HG03469 (cell line): ENCODE data around the gene JPH3.

Experiments used
- ATAC-seq: cut with Tn5 transposase; IDR thresholded peaks from one replicate; pipeline ENCODE4 v1.9.1; 2021; ENCODE audit warnings: mild to moderate bottlenecking, moderate library complexity, moderate number of reproducible peaks; ENCODE audit not compliant: unreplicated experiment

The JPH3 gene

GRCh38 chr16:87598431-87598830, 3.9 kb upstream of the JPH3 start:
- no peak for ATAC-seq

GRCh38 chr16:87600246-87600645, 2.1 kb upstream of the JPH3 start:
- no peak for ATAC-seq

DNA sequence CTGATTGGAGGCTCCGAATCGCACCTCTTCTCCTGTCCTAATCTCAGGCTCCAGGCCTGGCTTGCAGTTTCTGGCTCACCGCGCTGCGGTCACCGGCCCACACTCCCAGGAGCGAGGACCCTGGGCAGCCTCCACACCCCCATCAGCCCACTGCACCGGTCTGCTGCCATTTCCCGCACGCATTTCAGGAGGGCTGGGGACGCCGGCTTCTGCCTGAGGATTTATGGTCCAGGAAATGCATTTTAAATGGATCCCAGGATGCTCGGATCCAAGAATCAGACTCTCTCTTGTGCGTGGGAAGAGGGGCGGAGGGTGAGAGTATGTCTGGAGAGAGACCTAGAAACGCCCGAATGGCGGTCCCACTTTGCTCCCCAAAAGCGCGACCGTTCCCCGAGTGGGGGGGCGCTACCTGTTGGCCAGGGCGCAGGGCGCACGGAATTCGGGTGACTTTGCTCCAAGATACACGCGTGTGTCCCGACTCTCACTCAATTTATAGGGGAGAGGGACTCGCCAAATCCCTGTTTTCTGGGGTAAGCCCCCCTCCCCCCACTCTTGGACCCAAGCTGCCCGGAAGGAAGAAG, 817 bp upstream of the JPH3 start:
- ATAC-seq, result no peak

DNA sequence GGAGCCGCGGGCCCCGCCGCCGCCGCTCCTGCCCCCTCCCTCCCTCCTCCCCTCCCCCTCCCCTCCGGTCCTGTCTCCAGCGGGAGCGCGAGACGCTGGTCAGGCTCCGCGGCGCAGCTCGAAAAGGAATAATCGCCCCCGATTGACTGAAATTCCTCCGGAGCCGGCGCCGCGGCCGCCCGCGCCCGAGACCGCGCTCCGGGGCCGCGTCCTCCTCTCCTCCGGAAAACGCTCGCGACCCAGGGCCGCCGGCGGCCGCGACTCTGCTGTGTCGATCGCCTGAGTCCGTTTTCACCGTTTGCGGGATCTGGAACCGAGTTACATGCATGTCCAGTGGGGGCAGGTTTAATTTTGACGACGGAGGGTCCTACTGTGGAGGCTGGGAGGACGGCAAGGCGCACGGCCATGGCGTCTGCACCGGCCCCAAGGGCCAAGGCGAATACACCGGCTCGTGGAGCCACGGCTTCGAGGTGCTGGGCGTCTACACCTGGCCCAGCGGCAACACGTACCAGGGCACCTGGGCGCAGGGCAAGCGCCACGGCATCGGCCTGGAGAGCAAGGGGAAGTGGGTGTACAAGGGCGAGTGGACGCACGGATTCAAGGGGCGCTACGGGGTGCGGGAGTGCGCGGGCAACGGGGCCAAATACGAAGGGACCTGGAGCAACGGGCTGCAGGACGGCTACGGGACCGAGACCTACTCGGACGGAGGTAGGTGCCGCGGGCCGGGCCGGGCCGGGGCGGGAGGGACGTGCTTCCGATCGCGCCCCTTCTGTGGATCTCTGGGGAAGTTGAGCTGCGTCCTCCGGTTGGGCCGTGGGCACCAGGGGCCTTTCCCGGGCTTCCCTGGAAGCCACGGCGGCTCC, 744 bp downstream of the JPH3 start:
- ATAC-seq, result no peak

DNA sequence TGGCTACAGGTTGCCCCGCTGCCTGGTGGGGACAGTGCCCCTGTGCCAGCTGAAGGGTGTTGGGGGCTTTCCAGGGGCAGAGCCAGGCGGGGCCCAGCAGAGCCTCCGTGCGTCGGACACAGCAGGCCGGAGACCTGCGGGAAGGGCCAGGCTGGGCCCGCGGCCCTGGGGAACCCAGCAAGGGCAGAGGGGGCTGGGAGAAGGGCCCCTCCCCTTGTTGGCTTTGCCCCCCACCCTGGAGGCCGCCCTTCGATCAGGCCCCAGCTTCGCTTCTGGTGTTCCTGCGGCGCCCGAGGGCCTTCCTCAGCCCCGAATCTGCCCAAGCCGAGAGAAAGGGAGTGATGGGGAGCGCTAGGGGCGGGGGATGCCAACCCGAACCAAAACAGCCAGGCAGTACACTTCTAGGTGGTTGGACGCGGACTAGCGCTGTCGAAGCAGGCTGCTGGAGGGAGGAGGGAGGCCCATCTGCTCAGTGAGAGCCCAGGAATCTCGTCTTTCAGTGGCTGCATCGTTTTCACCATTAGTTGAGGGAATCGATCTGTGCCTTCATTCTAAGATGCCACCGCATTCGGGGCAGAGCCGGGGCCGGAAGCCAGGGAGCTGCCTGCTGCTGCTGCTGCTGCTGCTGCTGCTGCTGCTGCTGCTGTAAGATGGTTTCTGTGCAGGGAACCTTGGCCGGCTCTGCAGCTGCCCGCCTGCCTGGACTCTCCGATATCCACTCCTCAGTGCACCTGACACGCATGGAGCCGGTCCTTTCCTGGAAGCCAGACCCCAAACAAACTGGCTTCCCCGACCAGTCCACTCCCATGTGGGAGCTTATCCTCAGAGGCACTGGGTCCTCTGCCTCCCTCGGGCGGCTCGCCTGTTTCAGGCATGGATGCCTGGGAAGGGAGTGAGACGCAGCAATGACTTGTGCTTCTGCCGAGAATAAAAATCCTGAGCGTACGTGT, 1.7 kb downstream of the JPH3 start:
- ATAC-seq, result no peak

DNA sequence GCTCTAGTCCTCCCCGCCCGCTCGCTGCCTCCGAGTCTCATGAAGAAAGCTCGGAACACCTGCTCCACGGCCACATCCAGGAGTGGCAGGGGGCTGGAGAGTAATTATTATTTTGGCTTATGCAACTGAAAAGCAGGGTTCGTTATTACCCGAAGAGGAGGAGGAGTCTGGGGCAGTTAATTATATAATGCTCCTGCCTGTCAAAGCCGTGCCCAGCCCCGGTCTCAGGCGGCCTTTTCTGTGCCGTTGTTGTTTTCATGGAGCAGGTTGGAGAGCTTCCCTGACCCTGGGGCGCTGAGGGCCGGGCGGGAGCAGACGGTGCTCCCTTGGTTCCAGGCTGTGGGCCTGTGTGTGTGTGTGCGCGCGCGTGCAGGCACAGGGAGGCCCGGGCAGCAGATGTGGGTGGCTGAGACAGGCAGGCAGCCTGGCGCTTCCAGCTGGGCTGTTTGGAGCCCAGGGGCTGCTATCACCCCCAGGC, 2.4 kb downstream of the JPH3 start:
- ATAC-seq, result no peak

DNA sequence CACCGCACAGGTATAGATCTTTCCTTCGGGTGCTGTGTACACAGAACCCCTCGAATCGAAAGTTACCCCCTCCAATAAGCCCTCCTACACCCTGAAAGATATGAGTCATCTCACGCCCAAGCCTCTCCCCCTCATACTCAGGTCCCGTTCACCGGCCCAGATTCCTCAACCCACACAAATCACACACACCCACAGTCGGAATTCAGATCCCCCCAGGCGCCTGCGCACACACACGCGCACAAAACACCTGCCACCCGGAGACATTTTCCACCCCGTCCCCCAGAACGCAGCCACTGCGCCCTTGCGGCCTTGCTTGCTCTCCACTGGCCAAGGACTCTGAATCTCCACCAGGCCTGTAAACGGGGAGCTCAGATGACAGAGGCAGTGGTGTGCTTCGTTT, 4.9 kb downstream of the JPH3 start:
- ATAC-seq, result no peak

DNA sequence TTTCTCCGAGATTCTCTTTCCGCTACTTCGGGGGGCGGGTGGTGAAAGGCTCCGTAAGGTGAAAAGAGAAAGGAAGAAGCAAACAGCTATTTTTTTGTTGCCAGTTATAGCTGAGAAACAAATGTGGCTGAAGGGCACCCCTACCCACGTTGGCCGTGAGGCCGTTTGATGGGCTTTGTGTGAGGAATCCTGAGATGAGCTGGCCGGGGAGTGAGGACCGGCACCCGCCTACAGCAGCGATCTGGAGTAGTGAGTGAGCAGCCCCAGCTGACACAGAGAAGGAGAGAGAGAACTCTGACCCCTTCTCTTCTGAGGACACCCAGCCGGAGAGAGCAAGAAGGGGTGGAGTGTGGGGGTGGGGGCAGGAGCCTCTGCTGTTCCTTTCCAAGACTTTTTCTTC, 5.6 kb downstream of the JPH3 start:
- ATAC-seq, result no peak

DNA sequence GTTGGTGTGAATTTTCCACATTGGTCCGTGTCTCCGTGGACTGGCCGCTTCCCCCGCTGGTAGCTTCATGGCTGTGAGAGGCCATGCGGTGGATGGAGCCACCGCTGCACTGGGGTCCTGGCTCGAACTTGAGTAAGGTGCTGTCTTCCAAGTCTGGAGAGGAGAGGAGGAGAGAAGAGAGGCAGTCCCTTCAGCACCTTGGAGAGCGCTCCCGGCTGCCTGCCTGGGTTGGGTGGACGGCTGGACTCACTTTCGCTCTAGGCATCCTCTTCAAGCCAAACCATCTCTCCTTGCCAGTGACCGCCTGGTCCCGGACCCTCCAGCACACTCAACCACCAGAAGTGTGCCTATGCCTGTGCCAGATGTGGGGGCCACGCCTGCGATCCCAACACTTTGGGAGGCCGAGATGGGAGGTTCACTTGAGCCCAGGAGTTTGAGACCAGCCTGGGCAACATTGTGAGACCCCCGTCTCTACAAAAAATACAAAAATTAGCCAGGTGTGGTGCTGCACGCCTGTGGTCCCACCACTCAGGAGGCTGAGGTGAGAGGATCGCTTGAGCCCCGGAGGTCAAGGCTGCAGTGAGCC, 6.2 kb downstream of the JPH3 start:
- ATAC-seq, result no peak

GRCh38 chr16:87610026-87610425, 7.7 kb downstream of the JPH3 start:
- no peak for ATAC-seq

- ATAC-seq, result no peak
These were observed 9.1 kb downstream of the JPH3 start for GRCh38 chr16:87611456-87611855.

DNA sequence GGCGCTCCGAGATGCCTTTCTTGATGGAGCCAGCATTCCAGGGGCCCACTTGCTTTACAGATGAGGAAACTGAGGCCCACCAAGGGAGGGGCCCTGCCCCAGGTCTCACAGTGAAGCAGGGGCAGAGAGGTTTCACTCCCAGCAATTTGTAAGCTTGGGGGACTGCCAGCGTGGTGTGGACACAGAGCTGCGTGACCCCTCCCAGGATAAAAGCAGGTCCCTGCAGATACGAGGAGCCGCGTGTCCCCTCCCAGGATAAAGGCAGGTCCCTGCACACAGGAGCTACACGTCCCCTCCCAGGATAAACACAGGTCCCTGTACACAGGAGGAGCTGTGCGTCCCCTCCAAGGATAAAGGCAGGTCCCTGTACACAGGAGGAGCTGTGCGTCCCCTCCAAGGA, 11.7 kb downstream of the JPH3 start:
- ATAC-seq, result no peak

GRCh38 chr16:87615621-87616041, 13.3 kb downstream of the JPH3 start:
- ATAC-seq, result no peak

GRCh38 chr16:87616556-87616955, 14.2 kb downstream of the JPH3 start:
- ATAC-seq, result no peak

DNA sequence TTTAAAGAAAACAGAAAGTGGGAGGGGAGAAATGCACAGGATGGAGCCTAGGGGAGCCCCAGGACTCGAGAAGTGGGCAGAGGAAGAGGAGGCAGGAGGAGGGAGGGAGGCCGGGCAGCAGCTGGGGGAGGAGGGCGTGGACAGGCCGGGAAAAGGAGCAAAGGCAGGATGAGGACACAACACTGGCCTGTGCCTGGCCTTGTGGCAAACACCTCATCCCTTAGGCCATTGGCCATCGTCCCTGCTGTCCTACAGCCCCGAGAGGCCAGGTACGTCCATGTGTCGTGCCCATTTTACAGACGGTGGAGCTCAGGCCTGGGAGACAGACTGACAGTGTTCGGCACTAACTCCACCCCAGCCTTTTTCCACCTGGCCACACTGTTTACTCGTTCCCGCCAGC, 15.9 kb downstream of the JPH3 start:
- ATAC-seq, result no peak

GRCh38 chr16:87619360-87620200, 17.3 kb downstream of the JPH3 start:
- no peak for ATAC-seq

- no peak for ATAC-seq
These were observed 17.8 kb downstream of the JPH3 start for GRCh38 chr16:87620201-87620495.

DNA sequence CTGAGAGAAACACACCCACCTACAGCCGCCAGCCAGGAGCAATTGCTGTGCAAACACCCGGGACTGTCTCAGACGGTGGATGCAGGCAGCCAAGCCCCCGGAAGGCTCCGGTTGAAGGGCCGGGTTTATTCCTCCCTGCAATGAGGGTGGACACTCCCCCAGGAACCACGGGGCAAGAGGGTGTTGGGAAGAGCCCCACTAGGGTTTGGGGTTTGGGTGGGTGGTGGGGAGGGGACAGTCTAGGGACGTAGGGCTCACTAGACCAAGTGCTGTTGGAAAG, 19.2 kb downstream of the JPH3 start:
- ATAC-seq, result no peak

DNA sequence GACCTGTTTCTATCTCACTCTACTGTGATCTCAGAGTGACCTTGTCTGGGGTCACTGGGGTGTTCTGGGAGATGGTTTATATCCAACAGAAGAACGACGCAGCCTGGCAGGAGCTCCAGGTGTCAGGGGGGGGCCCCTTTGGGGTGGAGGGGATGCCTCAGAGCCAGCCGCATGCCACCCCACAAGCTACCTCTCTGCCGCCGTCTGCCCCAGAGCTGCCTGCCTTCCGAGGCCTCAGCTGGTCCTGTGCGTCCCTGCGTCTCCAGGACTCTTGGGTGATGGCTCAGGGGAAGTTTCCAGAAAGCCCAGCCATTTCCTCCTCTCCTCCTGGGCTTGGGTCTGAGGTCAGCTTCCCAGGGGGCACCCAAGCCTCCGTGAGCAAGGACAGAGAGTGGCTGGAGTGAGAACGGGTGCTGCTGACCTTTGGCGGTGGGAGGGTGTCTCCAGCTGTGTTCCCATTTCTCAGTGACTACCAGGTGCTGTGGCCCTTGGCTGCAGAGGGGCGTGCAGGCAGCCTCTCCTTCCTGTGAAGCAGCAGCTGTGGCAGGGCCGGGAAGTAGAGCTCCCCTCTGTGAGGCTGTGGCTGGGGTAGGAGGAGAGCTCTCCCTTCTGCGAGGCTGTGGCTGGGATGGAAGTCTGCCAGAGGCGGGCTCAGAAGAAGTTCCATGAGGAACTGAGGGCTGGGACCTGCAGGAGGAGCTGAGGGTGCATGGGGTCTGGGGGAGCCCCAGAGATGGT, 19.8 kb downstream of the JPH3 start:
- no peak for ATAC-seq
